Measurements from ENCODE around the gene PNPLA2. TPM values are rescaled to one million over a fixed set of nuclear protein-coding genes. Genes with fewer than 3 reads are reported as not detected.

PNPLA2 gene
- total and polyA plus RNA-seq, 10 of the 15 experiments (the other 5 are each of a cell fraction or from before 2014, with no cell fraction given) = 0.19 to 34.0 (median 8.1) TPM

DNA sequence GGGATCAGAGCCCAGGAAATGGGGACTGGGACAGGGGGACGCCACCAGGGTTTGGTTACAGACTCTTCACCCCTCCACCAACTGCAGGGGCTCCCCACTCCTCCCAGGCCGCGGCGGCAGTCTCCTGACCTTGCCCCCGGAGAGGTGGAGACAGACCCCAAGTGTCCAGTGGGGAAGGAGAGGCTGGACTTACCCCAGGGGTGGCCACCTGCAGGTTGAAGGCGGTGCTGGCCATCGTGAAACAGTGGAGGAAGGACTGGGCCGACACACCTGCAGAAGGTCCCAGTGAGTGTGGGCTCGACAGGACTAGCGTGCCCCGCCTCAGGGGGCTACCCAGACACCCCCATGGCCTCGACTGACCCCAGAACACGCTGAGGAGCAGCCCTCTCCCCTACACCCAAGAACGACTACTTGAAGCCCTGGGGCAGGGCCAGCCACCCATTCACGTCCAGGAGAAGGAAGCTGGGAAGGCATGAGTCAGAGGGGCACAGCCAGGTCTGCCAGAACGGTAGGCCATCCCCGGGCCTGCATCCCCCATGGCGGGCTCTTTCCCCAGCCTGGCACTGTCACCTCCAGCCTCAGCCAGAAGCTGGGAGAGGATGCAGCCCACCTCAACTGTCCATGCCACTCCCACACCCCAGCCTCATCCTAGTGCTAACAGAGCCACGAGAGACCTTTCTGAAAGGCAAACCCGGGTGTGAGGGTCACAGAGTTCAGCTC, 43.7 kb upstream of the PNPLA2 start:
- ATAC-seq (no peak), DNase-seq (ENCODE audit: low read depth, low spot score) (no peak), FAIRE-seq (no peak)
- ChIA-PET POLR2A (interaction anchor here (0.6 to 1.4 kb wide), 4 partner anchors 26 to 518 kb away, joined by 3 to 10 read pairs (median 4); no protein-coding TSS in a partner anchor), RAD21 (ENCODE audit: unreplicated experiment) (no interaction called here), SMC1A (ENCODE audit: uncharacterized antibody, unreplicated experiment) (no interaction called here), CTCF (no interaction called here)
- no peaks in the 10 kb centered on the region for H3K27me3 ChIP-seq (replicated peaks in 1 of 2; ENCODE audit: control insufficient read depth in 2 of 2, insufficient read depth in 2 of 2, low read length in 1 of 2)
- no peak overlapping the region for H2AFZ ChIP-seq (ENCODE audit: control insufficient read depth, low read depth, low read length)
- TF ChIP-seq POLR2A (IDR thresholded peaks at IDR 0.05; ENCODE audit: low read depth, low read length) (peak; percentile 39; the same call in 1 of the 2 replicates), CHD2 (IDR thresholded peaks at IDR 0.05; ENCODE audit: borderline replicate concordance, low read depth, low read length) (no peak)
- peak overlapping the region; percentile 57; the same call in 1 of the 2 replicates for H3K4me3 ChIP-seq
- H3K4me1 ChIP-seq (ENCODE audit: control insufficient read depth, insufficient read depth, low read length) = peaks cover 13% of the 10 kb centered on the region
- H4K20me1 ChIP-seq (ENCODE audit: control insufficient read depth, insufficient read depth) = no peaks in the 10 kb centered on the region
- 82% methylated on average over 20 of the region's 20 CpGs for WGBS (ENCODE audit: insufficient coverage, insufficient replicate concordance, low lambda C conversion rate, missing lambda C conversion rate)
- H3K79me2 ChIP-seq (ENCODE audit: control insufficient read depth, insufficient read depth, low read length) = peaks cover 41% of the 10 kb centered on the region
- BruUV-seq (replicated peaks) = TSS peak; percentile 37
- in situ Hi-C loops (cut with MboI) (no loop called here), intact Hi-C loops (cut with micrococcal nuclease; ENCODE audit: unreplicated experiment) (no loop called here)
- no peaks in the 10 kb centered on the region for H3K9me3 ChIP-seq (replicated peaks; ENCODE audit: control insufficient read depth, insufficient read depth, low read length)
- H3K27ac ChIP-seq (ENCODE audit: control insufficient read depth, insufficient read depth) = no peak overlapping the region
- H3K9ac ChIP-seq (ENCODE audit: control insufficient read depth, insufficient read depth, low read length) = peak overlapping the region; percentile 27; the same call in 1 of the 2 replicates
- H3K36me3 ChIP-seq (ENCODE audit: control insufficient read depth in 2 of 2, insufficient read depth in 2 of 2, low read length in 1 of 2) = peaks cover 0 to 24% of the 10 kb centered on the region in 2 experiments; a peak in 3 of 4 replicates
- H3K4me2 ChIP-seq (ENCODE audit: control insufficient read depth, insufficient read depth) = peak overlapping the region; percentile 60

DNA sequence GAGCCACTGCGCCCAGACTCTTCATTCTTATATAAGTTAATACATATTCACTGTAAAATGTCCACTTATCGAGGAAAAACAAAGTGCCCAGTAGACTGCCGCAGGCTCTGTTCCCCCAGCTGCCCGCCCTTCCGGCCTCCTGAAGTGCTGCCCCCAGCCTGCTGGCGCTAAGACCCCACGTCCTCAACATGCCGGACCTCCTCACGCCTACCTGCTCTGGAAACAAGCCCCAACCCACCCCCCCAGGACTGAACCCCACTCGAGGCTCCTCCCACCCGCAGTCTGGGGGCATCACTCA, 42.5 kb upstream of the PNPLA2 start:
- BruUV-seq (replicated peaks) = no TSS peak
- DNase-seq (ENCODE audit: low read depth, low spot score) (no peak), FAIRE-seq (no peak), ATAC-seq (peak; percentile 2)
- H2AFZ ChIP-seq (ENCODE audit: control insufficient read depth, low read depth, low read length) = no peak overlapping the region
- peak overlapping the region; percentile 92 for H3K4me2 ChIP-seq (ENCODE audit: control insufficient read depth, insufficient read depth)
- ChIA-PET CTCF (interaction anchor here (0.5 to 0.9 kb wide), 4 partner anchors 23 to 250 kb away, joined by 3 to 5 read pairs (median 3); no protein-coding TSS in a partner anchor), POLR2A (interaction anchor here (0.9 to 1.4 kb wide), 3 partner anchors 20 to 29 kb away, joined by 3 to 10 read pairs (median 3); partner anchors contain the start of gene TALDO1), RAD21 (ENCODE audit: unreplicated experiment) (interaction anchor here (0.9 to 1.7 kb wide), 2 partner anchors 50 to 160 kb away, joined by 3 to 4 read pairs; partner anchors contain the start of gene IRF7), SMC1A (ENCODE audit: uncharacterized antibody, unreplicated experiment) (interaction anchor here (0.6 kb wide), 1 partner anchor 265 kb away, joined by 3 read pairs; no protein-coding TSS in a partner anchor)
- no peaks in the 10 kb centered on the region for H3K27me3 ChIP-seq (replicated peaks in 1 of 2; ENCODE audit: control insufficient read depth in 2 of 2, insufficient read depth in 2 of 2, low read length in 1 of 2)
- peak overlapping the region; percentile 99 for H3K4me3 ChIP-seq
- intact Hi-C loops (cut with micrococcal nuclease; ENCODE audit: unreplicated experiment) (no loop called here), in situ Hi-C loops (cut with MboI) (no loop called here)
- H3K9ac ChIP-seq (ENCODE audit: control insufficient read depth, insufficient read depth, low read length) = peak overlapping the region; percentile 90
- no peaks in the 10 kb centered on the region for H3K9me3 ChIP-seq (replicated peaks; ENCODE audit: control insufficient read depth, insufficient read depth, low read length)
- H3K36me3 ChIP-seq (ENCODE audit: control insufficient read depth in 2 of 2, insufficient read depth in 2 of 2, low read length in 1 of 2) = peaks cover 0 to 14% of the 10 kb centered on the region in 2 experiments; a peak in 3 of 4 replicates
- H3K27ac ChIP-seq (ENCODE audit: control insufficient read depth, insufficient read depth) = peak overlapping the region; percentile 78
- 22% methylated on average over 11 of the region's 11 CpGs for WGBS (ENCODE audit: insufficient coverage, insufficient replicate concordance, low lambda C conversion rate, missing lambda C conversion rate)
- H4K20me1 ChIP-seq (ENCODE audit: control insufficient read depth, insufficient read depth) = no peaks in the 10 kb centered on the region
- H3K4me1 ChIP-seq (ENCODE audit: control insufficient read depth, insufficient read depth, low read length) = peaks cover 13% of the 10 kb centered on the region
- TF ChIP-seq SPI1 (IDR thresholded peaks at IDR 0.05; ENCODE audit: borderline replicate concordance, insufficient read depth, low read depth, low read length) (no peak), CREM (IDR thresholded peaks at IDR 0.05; ENCODE audit: low read depth) (no peak), SMARCA5 (IDR thresholded peaks at IDR 0.05) (no peak), POLR2AphosphoS5 (IDR thresholded peaks at IDR 0.05; ENCODE audit: low read length) (no peak), BMI1 (IDR thresholded peaks at IDR 0.05; ENCODE audit: borderline replicate concordance) (no peak), ZSCAN29 (IDR thresholded peaks at IDR 0.05) (no peak), KLF5 (IDR thresholded peaks at IDR 0.05; ENCODE audit: partially characterized antibody) (no peak), BACH1 (IDR thresholded peaks at IDR 0.05; ENCODE audit: borderline replicate concordance) (no peak), NR2C2 (IDR thresholded peaks at IDR 0.05; ENCODE audit: borderline replicate concordance, control insufficient read depth, insufficient read length, low read depth) (no peak), SMAD5 (IDR thresholded peaks at IDR 0.05; ENCODE audit: low read depth) (no peak)
- TF ChIP-seq, protein P1, sequence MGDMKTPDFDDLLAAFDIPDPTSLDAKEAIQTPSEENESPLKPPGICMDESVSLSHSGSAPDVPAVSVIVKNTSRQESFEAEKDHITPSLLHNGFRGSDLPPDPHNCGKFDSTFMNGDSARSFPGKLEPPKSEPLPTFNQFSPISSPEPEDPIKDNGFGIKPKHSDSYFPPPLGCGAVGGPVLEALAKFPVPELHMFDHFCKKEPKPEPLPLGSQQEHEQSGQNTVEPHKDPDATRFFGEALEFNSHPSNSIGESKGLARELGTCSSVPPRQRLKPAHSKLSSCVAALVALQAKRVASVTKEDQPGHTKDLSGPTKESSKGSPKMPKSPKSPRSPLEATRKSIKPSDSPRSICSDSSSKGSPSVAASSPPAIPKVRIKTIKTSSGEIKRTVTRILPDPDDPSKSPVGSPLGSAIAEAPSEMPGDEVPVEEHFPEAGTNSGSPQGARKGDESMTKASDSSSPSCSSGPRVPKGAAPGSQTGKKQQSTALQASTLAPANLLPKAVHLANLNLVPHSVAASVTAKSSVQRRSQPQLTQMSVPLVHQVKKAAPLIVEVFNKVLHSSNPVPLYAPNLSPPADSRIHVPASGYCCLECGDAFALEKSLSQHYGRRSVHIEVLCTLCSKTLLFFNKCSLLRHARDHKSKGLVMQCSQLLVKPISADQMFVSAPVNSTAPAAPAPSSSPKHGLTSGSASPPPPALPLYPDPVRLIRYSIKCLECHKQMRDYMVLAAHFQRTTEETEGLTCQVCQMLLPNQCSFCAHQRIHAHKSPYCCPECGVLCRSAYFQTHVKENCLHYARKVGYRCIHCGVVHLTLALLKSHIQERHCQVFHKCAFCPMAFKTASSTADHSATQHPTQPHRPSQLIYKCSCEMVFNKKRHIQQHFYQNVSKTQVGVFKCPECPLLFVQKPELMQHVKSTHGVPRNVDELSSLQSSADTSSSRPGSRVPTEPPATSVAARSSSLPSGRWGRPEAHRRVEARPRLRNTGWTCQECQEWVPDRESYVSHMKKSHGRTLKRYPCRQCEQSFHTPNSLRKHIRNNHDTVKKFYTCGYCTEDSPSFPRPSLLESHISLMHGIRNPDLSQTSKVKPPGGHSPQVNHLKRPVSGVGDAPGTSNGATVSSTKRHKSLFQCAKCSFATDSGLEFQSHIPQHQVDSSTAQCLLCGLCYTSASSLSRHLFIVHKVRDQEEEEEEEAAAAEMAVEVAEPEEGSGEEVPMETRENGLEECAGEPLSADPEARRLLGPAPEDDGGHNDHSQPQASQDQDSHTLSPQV (IDR thresholded peaks at IDR 0.05) = no peak
- H3K79me2 ChIP-seq (ENCODE audit: control insufficient read depth, insufficient read depth, low read length) = peaks cover 41% of the 10 kb centered on the region

Data from GM12878 (cell line).